ENCODE measurements around the gene CCL22.

CCL22 gene

GRCh38 chr16:57343221-57343620 lies 15.4 kb upstream of the CCL22 start:
- TF ChIP-seq TAF1 (IDR thresholded peaks at IDR 0.05; ENCODE audit: low read depth): no peak
- no peak for TF ChIP-seq EP300 (IDR thresholded peaks at IDR 0.05; ENCODE audit: borderline replicate concordance)
- no peak for TF ChIP-seq EGR1 (IDR thresholded peaks at IDR 0.05)
- TF ChIP-seq YY1 (IDR thresholded peaks at IDR 0.05; ENCODE audit: low read depth): no peak

DNA sequence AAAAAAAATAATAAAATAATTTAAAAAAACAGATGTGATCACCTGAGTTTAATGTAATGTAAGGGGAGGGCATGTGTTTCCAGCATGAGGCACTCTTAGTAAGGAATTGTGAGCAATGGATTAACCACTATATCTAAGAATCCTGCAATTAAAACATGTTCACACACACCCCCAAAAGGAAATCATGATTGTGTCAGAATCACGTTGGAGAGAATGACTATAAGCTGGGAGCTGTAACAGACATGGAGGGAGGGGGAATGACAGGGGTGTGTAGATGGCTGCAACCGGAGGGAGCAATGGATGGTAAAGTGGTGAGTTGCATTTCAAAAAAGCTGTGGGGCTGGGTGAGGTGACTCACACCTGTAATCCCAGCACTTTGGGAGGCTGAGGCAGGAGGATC lies 13.6 kb upstream of the CCL22 start:
- TF ChIP-seq EP300 (IDR thresholded peaks at IDR 0.05; ENCODE audit: borderline replicate concordance) (no peak), FOXM1 (IDR thresholded peaks at IDR 0.05; ENCODE audit: borderline replicate concordance, low read depth) (no peak), MAX (IDR thresholded peaks at IDR 0.05) (no peak), EGR1 (IDR thresholded peaks at IDR 0.05) (no peak), NFIC (IDR thresholded peaks at IDR 0.05) (no peak), CEBPB (IDR thresholded peaks at IDR 0.05) (no peak), RAD21 (IDR thresholded peaks at IDR 0.05; ENCODE audit: low read depth) (no peak), TEAD4 (IDR thresholded peaks at IDR 0.05) (no peak), CREB1 (IDR thresholded peaks at IDR 0.05; ENCODE audit: low read depth) (no peak), TCF12 (IDR thresholded peaks at IDR 0.05; ENCODE audit: low read depth) (no peak), YY1 (IDR thresholded peaks at IDR 0.05; ENCODE audit: low read depth) (no peak), TAF1 (IDR thresholded peaks at IDR 0.05; ENCODE audit: low read depth) (no peak)
- TF ChIP-seq, protein P1, sequence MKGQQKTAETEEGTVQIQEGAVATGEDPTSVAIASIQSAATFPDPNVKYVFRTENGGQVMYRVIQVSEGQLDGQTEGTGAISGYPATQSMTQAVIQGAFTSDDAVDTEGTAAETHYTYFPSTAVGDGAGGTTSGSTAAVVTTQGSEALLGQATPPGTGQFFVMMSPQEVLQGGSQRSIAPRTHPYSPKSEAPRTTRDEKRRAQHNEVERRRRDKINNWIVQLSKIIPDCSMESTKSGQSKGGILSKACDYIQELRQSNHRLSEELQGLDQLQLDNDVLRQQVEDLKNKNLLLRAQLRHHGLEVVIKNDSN (IDR thresholded peaks at IDR 0.05): no peak

DNA sequence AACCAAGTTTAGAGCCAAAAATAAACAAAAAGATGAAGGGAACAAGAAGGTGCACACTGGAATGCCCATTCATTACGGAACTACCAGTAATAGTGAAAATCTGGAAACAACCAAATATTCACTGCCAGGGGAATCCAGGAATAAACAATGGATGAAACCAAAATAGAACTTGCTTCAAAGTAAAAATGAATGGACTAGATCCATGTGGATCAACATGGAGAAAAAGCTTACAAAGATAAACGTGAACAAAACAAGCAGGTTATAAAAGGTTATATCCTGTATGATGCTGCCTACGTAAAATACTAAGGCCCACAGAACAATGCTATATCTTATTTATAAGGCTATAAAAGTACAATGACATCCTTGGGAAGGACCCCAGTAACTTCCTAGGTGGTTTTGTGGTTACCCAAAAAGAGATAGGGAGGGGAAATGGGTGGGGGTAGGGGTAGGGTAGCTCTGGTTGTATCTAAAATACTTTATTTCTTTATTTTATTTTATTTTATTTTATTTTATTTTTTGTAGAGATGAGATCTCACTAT lies 12.8 kb upstream of the CCL22 start:
- TF ChIP-seq RAD21 (IDR thresholded peaks at IDR 0.05; ENCODE audit: low read depth) (no peak), CREB1 (IDR thresholded peaks at IDR 0.05; ENCODE audit: low read depth) (no peak), TAF1 (IDR thresholded peaks at IDR 0.05; ENCODE audit: low read depth) (no peak), FOXM1 (IDR thresholded peaks at IDR 0.05; ENCODE audit: borderline replicate concordance, low read depth) (no peak), MAX (IDR thresholded peaks at IDR 0.05) (no peak), TEAD4 (IDR thresholded peaks at IDR 0.05) (no peak), YY1 (IDR thresholded peaks at IDR 0.05; ENCODE audit: low read depth) (no peak), EGR1 (IDR thresholded peaks at IDR 0.05) (no peak), NFIC (IDR thresholded peaks at IDR 0.05) (no peak), REST (IDR thresholded peaks at IDR 0.05; ENCODE audit: low read depth) (no peak), EP300 (IDR thresholded peaks at IDR 0.05; ENCODE audit: borderline replicate concordance) (no peak), CEBPB (IDR thresholded peaks at IDR 0.05) (no peak), ZBTB7A (IDR thresholded peaks at IDR 0.05; ENCODE audit: low read depth) (no peak), TCF12 (IDR thresholded peaks at IDR 0.05; ENCODE audit: low read depth) (no peak)
- TF ChIP-seq, protein P1 (IDR thresholded peaks at IDR 0.05): no peak

- TF ChIP-seq EGR1 (IDR thresholded peaks at IDR 0.05) (no peak), YY1 (IDR thresholded peaks at IDR 0.05; ENCODE audit: low read depth) (no peak), NFIC (IDR thresholded peaks at IDR 0.05) (no peak), ZBTB7A (IDR thresholded peaks at IDR 0.05; ENCODE audit: low read depth) (no peak), CEBPB (IDR thresholded peaks at IDR 0.05) (no peak), CREB1 (IDR thresholded peaks at IDR 0.05; ENCODE audit: low read depth) (no peak), MAX (IDR thresholded peaks at IDR 0.05) (no peak), FOXM1 (IDR thresholded peaks at IDR 0.05; ENCODE audit: borderline replicate concordance, low read depth) (no peak), TEAD4 (IDR thresholded peaks at IDR 0.05) (no peak), REST (IDR thresholded peaks at IDR 0.05; ENCODE audit: low read depth) (no peak)
- TF ChIP-seq, protein P1 (IDR thresholded peaks at IDR 0.05): no peak
Observed at GRCh38 chr16:57347858-57348257, 10.7 kb upstream of the CCL22 start.

- TF ChIP-seq RAD21 (IDR thresholded peaks at IDR 0.05; ENCODE audit: low read depth) (no peak), MAX (IDR thresholded peaks at IDR 0.05) (no peak), ZBTB7A (IDR thresholded peaks at IDR 0.05; ENCODE audit: low read depth) (no peak), NFIC (IDR thresholded peaks at IDR 0.05) (no peak), TAF1 (IDR thresholded peaks at IDR 0.05; ENCODE audit: low read depth) (no peak), REST (IDR thresholded peaks at IDR 0.05; ENCODE audit: low read depth) (no peak), TEAD4 (IDR thresholded peaks at IDR 0.05) (no peak), EGR1 (IDR thresholded peaks at IDR 0.05) (no peak), CREB1 (IDR thresholded peaks at IDR 0.05; ENCODE audit: low read depth) (no peak), EP300 (IDR thresholded peaks at IDR 0.05; ENCODE audit: borderline replicate concordance) (no peak), FOXM1 (IDR thresholded peaks at IDR 0.05; ENCODE audit: borderline replicate concordance, low read depth) (no peak), YY1 (IDR thresholded peaks at IDR 0.05; ENCODE audit: low read depth) (no peak), TCF12 (IDR thresholded peaks at IDR 0.05; ENCODE audit: low read depth) (no peak), CEBPB (IDR thresholded peaks at IDR 0.05) (no peak)
- TF ChIP-seq, protein P1 (IDR thresholded peaks at IDR 0.05): no peak
Observed at GRCh38 chr16:57348327-57348726, 10.3 kb upstream of the CCL22 start.

All from Ishikawa (cell line).